NCI-H524 treated with DMSO at 0.1 percent for 48 hours (cell line): ENCODE data around the gene UTP25.
"Not testable (repeated sequence)": the region's sequence is repeated elsewhere in the genome, so short reads cannot be mapped to it uniquely, and the experiment has no call there.

Experiments
- DNase-seq: peaks from one replicate; lab custom pipeline; 2025; lab: John Stamatoyannopoulos, UW

UTP25 gene

GRCh38 chr1:209827384-209828262 lies at the start of gene UTP25:
TSS of gene UTP25 (plus strand) at chr1:209827972. CDS start at chr1:209828064, 92 bp downstream.
- peak; percentile 65 for DNase-seq

- DNase-seq: no peak
Observed at GRCh38 chr1:209778102-209778501, 49.7 kb upstream of the UTP25 start.

- no peak for DNase-seq
Observed at GRCh38 chr1:209780268-209780667, 47.5 kb upstream of the UTP25 start.

DNA sequence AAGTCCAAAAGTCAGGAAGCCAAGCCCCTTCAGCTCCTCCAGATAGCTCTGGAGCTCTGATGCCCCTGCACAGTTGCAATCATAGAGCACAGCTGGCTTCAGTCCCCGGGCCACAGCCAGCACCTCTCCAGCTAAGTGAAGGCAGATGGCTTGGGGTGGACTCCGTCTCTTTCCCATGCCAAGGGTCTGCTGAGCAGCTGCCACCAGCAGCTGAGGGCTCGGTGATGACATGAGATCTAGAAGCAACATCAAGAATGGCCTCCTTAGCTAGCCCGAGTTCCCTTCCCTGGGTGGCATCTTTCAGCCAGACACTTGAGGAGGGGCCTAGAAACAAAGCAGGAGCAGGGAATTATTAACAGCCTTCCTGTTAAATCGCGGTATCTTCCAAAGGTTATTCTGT lies 44.4 kb upstream of the UTP25 start:
- DNase-seq: peak; percentile 9

GRCh38 chr1:209784265-209785169 lies 43.3 kb upstream of the UTP25 start, which contains the start of gene C1orf74:
TSS of gene C1orf74 (minus strand) at chr1:209784559. CDS start at chr1:209783634, 925 bp downstream.
- DNase-seq: peak; percentile 85

GRCh38 chr1:209785592-209785991 lies 42.2 kb upstream of the UTP25 start:
- DNase-seq: no peak

DNA sequence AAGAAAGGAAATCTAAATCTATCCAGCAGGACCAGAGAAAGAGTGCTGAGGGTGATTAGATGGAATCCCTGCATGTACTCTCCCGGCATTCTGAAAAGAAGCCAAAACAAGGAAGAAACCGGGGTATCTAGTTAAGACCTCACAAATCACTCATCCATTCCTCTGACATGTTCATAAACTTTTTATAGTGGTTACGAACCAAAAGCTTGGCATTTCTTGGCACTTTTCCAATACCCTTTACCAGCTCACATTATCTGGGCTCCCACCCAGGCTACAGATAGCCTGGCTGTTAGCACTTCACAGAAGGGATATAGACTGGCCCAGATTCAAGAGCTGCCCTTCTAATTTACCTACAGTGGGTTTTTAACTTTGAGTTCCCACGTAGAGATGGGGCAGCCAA lies 41.6 kb upstream of the UTP25 start:
- no peak for DNase-seq

- no peak for DNase-seq
Observed at GRCh38 chr1:209787551-209787950, 40.2 kb upstream of the UTP25 start.

- DNase-seq: no peak
Observed at GRCh38 chr1:209789245-209789644, 38.5 kb upstream of the UTP25 start.

- DNase-seq: no peak
Observed at GRCh38 chr1:209790286-209791193, 37.2 kb upstream of the UTP25 start.

DNA sequence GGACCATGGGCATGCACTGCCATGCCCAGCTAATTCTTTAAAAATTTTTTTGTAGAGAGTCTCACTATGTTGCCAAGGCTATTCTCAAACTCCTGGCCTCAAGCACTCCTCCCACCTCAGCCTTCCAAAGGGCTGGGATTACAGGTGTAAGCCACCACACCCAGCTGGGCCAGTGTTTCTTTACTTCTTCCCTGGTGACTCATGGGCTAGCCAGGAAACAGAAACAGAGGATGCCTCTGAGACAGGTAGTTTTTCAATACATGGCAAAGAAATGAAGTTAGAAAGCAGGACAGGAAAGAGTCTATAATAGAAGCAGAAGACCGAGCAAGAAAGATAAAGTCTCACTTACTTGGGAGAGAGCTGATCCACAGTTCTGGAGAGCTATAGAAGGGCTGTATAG lies 35.9 kb upstream of the UTP25 start:
- DNase-seq: no peak

GRCh38 chr1:209793711-209794110 lies 34.1 kb upstream of the UTP25 start:
- not testable (repeated sequence) for DNase-seq

GRCh38 chr1:209797978-209798639 lies 29.7 kb upstream of the UTP25 start:
- no peak for DNase-seq

GRCh38 chr1:209800984-209801834 lies 26.6 kb upstream of the UTP25 start:
- DNase-seq: no peak

DNA sequence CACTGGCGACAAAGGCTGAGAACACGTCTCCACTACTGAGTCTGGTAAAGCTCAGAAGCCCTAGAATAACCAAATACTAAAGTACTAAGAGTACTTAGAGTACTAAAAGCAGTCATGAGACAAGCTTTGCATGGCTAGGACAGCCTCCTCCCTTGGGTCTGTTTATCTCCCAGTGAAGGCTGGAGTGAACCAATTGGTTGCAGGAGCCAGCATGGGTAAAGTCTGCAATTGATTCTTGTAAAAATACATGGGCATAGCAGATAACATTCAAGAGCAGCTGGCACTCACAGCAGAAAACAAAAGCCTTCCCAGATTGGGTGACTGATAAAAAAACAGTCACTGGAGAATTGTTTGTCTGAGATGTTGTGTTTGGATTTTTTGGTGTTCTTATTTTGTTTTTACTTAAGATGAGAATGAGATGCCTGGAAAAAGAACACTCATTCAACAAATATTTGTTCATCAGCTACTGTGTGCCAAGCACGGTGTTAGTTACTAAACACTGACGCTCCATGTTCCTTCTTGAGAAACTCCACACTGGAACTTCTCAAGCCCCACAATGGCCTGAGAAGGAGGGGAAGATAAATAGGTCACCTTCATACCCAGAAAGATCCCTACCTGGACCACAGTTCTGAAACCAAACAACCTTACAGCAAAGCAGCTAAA lies 25.5 kb upstream of the UTP25 start:
- no peak for DNase-seq

GRCh38 chr1:209802780-209803152 lies 25.0 kb upstream of the UTP25 start:
- DNase-seq: no peak

- DNase-seq: no peak
Observed at GRCh38 chr1:209803568-209803967, 24.2 kb upstream of the UTP25 start.

GRCh38 chr1:209805341-209805781 lies 22.4 kb upstream of the UTP25 start:
- DNase-seq: no peak
